ENCODE data around the gene CCL4L2.
"Not testable (repeated sequence)": the region's sequence is repeated elsewhere in the genome, so short reads cannot be mapped to it uniquely, and the experiment has no call there.

CCL4L2 gene

DNA sequence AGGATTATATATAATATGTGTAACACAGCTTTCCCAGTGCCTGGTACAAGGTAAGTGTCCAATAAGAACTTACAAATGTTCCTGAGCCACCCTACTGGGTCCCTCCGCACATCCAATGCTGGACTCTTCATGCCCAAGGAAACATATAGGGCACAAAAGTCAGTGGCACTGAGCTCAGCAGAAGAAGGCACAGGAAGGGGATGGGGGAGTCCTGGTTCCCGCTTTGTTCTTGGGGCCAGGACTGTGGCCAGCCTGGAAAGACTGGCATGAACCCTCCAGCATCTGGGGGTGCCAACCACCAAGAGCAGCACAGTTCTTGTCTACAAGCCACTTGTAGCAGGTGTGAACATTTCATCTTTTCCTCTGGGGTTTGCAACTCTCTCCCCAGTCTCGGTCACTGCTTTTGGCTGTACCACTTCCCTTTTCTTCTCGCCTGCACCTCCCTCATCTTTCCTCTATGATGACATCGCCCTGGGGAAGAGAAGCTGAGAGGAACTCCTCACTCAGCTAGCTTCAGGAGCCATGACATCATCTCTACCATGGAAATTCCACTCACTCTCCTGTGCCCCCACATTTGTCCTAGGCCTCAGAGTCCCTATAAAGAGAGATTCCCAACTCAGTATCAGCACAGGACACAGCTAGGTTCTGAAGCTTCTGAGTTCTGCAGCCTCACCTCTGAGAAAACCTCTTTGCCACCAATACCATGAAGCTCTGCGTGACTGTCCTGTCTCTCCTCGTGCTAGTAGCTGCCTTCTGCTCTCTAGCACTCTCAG is at the start of gene CCL4L2:
CCL4L2 (plus strand) TSS at position 625 of the 773 bp plus-strand sequence.
- DNase-seq: not testable (repeated sequence)

DNA sequence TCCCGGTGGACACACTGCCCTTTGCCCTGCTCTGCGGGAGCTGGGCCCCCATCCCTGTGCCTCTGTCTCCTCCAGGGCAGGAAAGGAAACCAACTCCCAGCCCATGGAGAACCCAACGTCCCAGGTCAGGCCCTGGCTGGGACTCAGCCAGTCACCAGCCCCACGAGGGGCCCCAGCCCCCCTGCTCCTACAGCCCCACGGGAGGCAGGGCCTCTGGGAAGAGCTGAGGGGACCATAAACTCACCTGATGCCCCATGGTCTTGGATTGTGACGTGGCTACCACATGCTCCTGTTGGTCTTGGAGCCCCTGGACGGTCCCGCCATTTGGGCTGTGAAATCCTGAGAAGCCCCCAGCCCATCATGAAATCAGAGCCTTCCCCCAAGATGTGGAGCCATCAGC is 42.0 kb upstream of the CCL4L2 start:
- DNase-seq: not testable (repeated sequence)

DNA sequence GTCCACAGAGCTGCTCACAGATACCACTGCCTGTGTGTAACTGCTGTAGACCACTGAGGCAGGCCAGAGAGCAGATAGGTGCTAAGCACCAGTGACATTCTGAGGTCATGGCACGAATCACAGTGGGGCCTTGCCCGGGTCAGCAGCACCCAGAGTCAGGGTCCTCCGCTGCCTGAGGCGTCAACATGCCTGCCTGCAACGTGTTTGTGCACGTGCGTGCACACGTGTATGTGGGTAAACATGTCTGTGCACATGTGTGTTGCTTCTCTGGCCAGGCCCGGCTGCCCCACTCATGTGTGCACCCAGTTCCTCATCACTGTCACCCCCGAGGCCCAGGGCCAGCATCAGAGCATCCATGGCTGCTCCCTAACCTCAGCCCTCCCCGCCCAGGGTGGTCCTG is 34.3 kb upstream of the CCL4L2 start, which contains the start of gene TBC1D3B:
TBC1D3B (minus strand) TSS at position 101 of the 400 bp plus-strand sequence. CDS start 1,586 bp downstream, outside the sequence.
- DNase-seq: not testable (repeated sequence)

DNA sequence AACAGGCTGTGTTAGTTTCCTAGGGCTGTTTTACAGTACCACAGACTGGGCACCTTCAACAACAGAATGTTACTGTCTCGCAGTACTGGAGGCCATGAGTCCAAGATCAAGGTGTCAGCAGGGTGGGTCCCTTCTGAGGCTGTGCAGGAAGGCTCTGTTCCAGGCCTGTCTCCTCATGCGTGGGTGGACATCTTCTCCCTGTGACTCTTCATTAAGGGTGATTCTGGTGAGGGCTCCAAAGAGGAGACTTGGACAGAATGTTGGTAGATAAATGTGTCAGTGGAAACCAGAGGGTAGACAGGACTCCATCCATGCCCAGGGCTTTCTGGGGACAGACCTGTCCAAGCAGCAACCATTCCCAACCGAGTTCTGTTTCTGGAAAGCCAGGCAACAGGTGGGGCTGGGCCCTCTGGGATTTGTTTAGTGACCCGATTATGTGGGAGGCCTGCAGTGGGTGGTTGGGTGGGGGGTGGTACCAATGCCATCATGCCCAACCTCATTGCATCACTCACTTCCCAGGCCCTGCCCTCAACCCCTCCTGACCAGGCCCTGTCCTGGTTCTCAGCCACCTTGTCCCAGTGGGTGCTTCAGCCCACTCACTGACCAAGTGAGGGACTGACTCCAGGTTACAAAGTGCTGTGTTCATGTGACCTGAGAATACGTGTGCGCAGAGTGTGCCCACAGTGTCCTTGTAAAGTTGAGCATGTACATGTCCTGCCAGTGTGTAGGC is 29.3 kb upstream of the CCL4L2 start:
- DNase-seq: not testable (repeated sequence)

DNA sequence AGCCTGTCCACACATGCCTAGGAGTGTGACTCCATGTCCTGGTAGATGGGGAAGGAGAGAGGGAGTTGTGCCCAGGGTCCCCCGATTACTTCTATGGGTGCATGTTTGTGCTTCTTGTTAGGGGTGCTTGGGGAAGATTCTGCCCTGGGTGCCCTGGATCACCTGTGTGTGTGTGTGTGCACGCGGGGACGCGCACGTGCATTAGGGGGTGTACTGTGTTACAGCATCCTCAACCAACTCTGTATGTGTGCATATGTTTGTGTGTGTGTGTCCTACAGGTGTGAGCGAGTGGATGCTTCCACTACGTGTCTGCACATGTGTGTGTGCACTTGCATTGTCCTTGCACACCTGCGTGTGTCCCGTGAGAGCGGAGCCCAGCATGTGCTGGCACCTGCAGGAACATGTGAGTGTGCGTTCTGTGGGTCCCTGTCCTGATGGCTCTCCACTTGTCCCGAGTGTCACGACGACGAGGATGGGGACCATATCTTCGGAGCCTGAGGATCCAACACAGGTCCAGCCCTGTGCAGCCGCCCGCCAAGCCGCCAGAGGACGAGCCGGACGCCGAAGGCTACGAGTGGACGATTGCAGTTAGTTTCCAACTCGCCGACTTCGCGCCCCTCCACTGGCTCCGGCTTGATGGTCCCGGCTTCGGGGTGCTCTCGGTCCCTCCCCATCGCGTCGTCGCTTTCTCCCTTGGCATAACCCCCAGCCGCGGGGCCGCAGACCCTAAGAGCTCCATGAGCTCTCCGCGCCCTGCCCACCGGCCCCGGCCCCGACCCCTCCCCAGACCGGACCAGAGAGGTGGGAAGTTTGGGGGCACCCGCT is 28.5 kb upstream of the CCL4L2 start:
- no peak for DNase-seq

DNA sequence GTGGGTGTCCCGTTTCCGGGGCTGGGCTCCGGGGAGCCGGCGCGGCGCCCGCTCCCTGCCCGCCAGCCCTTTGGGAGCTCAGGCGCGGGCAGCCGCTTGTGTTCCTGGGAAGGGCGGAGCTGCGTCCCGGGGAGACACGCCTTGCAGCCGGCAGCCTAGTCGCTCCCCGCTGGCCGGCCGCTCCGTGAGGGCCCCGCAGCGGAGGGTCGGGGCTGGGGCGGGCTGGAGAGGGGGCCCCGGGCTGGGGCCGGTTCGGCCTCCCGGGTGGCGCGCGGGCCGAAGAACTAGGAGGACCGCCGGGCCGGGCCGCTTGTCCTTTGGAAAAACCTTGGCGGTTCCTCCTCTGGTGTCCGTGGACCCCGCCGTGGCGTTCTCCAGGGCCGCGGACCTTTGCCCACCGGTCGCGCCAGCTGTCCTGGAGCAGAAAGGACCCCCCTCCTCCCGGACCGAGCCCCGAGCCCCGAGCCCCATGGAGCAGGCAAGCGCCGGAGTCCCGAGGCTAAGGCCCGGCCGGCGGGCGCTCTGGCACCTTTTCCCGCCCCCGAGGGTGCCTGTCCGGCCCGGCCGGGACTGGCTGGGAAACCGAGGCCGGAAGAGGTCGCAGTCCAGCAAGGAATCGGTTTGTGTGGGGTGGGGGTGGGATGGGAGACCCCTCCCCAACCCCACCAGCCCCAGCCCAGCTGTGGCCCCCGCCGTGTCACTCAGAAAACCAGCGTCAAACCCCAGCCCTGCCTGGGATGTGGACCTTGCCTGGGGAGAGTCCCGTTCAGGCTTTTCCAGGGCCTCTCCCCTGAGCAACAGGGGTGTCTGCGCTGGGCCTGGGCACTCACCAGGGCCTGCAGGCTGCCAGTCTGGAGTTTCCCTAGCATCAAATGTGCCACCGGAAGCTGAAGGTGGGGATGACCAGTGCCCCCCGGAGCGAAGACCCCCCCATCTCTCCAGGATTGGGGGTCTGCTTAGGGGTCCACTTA is 27.6 kb upstream of the CCL4L2 start:
- DNase-seq: no peak

DNA sequence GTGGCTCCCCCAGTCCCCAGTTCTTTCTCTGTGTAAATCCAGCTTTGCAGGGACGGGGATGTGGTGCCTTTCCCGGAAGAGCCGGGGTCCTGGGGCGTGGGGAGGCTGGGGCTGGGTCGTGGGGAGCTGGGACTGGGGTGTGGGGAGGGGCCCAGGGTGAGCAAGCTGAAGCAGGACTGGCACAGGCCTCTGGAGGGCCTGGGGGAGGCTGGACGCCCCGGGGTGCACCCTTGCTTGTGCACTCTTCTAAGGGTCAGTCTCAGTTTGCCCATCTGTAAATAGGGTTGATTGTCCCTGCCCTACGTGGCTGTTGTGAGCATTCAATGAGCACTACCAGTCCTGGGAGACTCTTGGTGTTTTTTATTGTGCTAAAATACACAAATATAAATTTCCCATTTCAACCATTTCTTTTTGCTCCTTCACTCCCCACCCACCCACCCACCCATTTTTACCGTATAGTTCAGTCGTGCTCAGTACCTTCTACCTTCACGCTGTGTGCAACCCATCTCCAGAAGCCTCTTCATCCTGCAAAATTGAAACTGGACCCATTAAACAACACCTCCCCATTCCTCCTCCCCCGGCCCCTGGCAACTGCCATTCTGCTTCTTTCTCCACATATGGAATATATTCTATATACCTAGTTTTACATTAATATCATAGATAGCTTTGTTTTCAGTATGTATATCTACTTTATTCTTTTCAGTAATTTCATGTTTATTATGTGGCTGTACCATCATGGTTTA is 26.7 kb upstream of the CCL4L2 start:
- no peak for DNase-seq

DNA sequence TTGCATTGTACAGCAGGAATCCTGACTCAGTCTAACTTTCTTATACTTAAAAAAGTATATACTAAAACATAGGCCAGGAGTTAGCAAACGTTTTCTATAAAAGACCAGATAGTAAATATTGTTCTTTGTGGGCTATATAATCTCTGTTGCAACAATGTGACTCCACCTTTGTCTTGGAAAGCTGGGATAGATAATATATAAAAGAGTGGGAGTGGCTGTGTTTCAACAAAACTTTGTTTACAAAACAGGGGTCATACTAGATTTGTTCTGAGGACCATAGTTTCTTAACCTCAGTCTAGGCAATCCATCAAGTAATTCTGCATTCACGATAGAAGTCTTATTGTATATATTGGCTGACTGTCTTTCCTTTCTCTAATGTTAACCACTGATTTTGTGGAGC is 25.4 kb upstream of the CCL4L2 start:
- DNase-seq: no peak

DNA sequence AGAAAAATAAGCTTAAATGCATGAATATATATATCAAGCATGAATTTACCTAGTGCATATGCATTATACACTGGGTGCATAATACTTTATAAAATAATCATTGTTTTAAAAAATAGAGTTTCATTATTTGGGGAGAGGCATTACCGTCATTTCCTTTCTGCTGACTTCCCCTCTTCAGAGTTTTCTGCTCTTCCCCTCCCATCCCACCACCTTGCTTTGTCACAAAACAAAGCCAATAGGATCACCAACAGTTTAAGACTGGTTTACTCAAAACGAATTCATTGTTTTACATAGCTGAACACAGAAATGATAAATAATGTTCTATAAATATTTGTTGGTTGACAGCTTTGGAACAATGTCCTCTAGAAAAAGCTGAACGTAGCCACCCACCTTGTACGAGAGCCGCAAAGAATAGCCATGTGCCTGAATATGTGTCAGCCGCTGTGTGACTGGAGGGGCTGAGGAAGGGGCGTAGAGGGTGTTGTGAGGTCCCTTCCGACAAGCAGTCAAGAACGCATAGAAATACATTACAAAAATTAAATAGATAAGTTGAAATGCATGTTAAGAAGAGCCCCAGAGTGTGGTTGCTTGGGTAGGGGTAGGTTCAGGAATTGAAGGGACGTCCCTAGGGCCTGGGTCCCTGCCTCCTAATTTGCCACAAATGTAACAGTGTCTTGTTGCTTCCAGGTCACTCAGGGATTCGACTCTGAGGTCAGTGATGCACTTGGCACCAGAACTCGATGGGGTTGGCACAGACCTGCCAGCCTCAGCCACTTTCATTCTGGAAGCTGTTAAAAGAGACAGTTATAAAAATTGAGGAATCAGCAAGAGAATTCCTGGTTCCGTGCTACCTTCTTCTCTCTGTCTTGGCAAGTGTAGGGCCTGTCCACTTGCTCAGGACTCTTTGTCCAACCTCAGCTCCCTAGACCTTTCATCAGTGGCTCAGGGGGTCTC is 23.8 kb upstream of the CCL4L2 start:
- DNase-seq: not testable (repeated sequence)

DNA sequence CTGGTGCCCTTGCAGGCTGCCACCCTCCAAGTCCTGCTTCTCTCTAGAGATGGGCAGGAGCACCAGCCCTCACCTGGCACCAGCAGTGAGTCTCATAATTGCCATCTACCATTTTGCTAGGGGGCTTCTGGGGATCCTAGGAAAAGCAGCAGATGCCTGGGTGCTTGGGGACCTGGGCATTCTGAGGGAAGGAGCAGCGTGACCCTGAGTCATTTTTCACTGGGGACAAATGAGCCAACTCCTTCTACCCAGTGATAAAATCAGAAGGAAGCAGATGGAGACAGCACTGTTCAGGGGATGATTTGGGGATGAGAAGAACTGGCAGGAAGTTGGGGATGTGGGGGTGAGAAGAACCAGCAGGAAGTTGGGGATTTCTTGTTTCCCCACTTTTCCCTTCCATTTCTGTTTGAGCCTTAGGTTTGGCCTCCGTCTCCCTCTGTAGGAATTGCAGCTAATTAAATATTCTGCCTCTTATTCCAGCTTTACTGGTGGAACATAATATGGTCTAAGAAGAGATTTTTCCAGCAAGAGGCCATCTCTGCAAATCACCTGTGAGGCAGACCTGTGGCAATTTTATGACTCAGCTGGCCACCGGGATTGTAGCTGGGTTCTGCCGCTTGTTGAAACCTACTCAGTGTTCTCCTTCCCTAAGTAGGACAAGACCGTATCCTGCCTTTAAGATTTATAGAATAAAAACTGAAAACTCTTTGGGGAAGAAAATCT is 22.8 kb upstream of the CCL4L2 start:
- DNase-seq: not testable (repeated sequence)

DNA sequence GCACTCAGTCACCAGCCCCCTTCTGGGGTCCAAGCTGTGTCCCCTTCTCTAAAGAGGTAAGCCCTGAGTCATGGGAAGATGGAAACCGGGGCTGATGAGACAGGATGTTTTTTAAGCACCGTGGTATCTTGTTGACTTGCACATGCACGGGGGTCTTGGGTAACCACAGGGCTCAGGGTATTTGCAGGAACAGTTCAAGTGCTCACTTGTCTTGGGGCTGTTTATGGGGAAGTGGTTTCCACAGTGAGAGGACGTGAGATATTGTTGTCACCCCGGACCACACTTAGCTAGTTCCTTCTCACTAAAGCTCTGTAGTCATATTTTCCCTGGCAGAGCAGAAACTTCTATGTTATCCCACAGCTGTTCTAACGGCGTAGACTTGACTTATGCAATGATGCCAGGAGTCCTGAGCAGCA is 22.0 kb upstream of the CCL4L2 start:
- DNase-seq: no peak

DNA sequence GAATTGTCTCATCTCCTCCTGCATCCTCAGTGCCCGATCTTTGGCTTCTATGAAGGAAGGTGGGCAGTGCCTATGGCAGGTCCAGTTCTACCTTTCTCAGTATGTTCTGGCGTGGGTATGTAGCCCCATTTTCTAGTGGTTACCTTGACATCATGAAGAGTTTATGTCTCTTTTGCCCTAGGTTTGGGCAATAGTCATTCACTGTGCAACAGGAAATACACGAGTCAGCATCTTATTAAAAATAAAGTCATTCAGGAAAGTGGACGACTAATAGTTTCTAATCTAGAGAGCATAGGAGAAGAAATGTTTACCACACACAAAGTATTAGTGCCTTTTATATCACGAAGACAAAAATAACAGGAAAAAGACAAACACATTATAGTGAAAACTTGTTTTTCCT is 20.9 kb upstream of the CCL4L2 start:
- DNase-seq: not testable (repeated sequence)

DNA sequence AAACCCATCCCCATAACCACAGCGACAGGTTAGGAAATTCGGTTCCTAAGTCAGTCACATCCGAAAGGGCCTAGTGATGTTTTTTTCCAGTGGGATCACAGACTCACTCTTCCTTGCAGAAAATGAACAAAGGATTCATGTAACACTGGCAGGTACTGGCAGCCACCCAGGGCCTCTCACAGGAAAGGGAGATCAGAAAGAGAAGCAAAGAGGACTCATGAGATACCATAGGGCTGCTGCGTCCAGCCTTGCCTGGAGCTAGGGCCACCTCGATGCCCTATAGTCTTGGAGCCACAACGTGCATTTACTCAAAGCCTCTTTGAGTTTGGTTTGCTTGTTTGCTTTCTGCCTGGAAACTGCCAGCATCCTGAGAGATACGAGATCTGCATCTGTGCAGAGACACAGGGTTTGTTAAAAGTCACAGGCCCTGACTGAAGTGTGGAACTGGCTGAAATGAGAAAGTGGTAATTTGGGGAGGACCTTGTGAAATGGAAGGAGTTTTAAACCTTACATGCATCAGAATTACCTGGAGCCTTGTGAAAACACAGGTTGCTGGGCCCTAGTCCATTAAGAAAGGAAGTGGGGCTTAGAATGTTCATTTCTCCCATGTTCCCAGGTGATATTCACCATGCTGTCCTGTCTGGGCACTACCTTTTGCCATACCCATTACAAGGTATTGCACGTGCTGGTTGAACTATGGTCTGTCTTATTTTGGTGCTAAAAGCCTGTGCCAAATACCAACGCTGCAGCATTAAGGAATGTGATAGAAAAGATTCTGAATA is 20.1 kb upstream of the CCL4L2 start:
- DNase-seq: not testable (repeated sequence)

DNA sequence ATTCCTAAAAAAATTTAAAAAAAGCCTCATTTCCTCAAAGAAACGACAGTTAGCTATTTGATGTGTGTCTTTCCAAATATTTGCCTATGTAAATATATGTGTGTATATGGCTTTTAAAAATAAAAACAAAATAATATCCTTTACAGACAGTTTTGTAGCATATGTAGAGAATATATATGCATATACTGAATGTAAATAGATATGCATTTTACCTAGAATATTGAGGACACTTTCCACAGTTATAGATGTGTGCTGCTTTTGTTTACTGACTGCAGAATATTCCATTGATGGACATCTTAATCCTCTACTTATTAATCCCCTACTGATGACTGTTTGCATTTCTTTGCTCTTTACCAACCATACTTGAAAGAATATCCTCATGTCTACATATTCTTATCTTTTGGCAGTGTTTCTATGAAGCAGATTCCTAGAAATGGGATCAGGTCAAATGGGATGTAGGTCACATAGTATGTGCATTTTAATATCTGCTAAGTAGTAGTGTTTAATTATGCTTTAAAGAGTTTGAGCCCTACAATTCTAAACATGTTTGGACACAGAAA is 17.6 kb upstream of the CCL4L2 start:
- DNase-seq: no peak

DNA sequence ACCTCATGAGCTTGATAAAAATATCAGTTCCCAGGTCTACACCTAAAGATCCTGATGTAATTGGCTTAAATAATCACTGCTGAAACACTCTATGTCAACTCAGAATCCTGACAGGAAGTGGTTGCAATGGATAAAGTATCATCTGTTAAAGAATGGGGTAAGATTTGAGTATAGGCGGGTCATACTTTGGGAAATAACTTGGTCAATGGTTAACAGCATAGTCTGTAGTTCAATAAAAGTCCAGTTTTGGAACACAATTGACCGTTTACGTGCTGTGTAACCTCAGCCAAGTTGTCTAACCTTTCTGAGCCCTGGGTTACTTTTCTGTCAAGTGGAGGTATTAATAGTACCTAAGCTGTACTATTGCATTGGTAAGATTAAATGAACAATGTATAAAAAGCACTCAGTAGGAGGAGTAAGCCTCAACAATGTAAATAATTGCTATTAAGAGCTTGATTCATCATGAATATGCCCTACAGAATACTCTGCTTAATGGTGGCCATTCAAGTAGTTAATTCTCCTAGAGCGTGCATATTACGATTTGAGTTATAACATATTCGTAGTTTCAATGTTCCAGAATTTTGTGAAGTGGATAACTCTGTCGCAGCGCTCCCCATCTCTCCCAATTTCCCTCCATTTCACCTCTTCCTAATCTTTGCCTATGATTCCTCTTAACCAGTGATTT is 16.6 kb upstream of the CCL4L2 start:
- not testable (repeated sequence) for DNase-seq

DNA sequence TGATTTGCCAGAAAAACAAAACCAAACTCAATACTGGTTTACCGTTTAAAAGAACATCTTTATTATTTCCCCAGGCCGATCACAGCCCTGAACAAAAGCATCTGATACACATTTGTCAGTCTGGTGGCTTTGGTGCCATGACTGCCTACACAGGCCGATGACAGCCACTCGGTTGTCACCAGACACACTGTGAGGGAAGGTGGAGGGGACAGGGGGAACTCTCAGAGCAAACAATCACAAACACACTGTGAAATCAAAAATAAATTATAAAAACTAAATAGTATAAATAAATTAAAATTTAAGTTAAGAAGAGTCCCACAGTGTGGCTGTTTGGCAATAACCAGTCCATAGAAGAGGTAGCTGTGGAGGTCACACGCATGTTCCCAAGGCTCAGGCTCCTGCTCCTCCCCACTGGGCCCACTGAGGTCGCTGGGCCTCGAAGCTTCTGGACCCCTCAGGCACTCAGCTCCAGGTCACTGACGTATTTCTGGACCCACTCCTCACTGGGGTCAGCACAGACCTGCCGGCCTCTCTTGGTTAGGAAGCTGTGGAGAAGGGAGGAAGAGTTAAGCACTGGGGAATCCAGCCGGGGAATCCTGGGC is 15.9 kb upstream of the CCL4L2 start:
- DNase-seq: not testable (repeated sequence)
